Peyer's patch (tissue), 4 donors: ENCODE data around the gene SMAD6.

Source experiments
- POLR2A ChIP-seq, 2 donors: fragments of 450-650 bp; IDR thresholded peaks; one replicate each; pipeline ENCODE4 v1.5.1; 2017; ENCODE audit warnings: antibody characterized with exemption in 2 of 2, mild to moderate bottlenecking in 2 of 2, moderate library complexity in 2 of 2
- TF ChIP-seq, protein P1 (sequence below), 6 experiments: fragments of 450-650 bp in 4 of 6; fragments of 200-600 bp in 2 of 6; sonication (generic) in 1 of 6; IDR thresholded peaks; one replicate each; pipeline ENCODE4 v1.5.1; 2017 to 2019; ENCODE audit warnings: antibody characterized with exemption in 6 of 6, mild to moderate bottlenecking in 3 of 6, moderate library complexity in 1 of 6

DNA sequence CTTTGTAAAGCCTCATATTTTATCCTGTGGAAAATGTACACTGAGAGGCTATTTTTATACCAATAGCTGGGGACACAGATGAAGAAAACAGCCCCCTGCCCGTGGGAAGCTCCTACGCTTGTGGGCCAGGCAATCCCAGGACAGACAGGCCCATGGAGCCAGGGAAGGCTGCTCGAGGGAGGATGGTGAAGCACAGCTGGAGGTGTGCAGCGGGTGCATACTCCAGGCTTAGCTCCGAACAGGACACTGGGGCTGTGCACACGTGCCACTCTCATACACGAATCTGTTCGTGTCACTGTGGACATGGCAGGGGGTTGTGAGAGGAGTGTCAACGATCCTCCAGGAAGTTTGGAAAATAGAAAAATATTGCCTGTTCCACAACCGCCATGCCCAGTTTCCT lies 36.1 kb downstream of the SMAD6 start:
- TF ChIP-seq, protein P1, sequence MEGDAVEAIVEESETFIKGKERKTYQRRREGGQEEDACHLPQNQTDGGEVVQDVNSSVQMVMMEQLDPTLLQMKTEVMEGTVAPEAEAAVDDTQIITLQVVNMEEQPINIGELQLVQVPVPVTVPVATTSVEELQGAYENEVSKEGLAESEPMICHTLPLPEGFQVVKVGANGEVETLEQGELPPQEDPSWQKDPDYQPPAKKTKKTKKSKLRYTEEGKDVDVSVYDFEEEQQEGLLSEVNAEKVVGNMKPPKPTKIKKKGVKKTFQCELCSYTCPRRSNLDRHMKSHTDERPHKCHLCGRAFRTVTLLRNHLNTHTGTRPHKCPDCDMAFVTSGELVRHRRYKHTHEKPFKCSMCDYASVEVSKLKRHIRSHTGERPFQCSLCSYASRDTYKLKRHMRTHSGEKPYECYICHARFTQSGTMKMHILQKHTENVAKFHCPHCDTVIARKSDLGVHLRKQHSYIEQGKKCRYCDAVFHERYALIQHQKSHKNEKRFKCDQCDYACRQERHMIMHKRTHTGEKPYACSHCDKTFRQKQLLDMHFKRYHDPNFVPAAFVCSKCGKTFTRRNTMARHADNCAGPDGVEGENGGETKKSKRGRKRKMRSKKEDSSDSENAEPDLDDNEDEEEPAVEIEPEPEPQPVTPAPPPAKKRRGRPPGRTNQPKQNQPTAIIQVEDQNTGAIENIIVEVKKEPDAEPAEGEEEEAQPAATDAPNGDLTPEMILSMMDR (IDR thresholded peaks at IDR 0.05), result no peak
- TF ChIP-seq POLR2A (IDR thresholded peaks at IDR 0.05), result no peak
